Peyer's patch (tissue), 4 donors: ENCODE results near the gene FKBP10.

Experiments used
- POLR2A ChIP-seq, 2 donors: fragments of 450-650 bp; IDR thresholded peaks; one replicate each; pipeline ENCODE4 v1.5.1; 2017; ENCODE audit warnings: antibody characterized with exemption in 2 of 2, mild to moderate bottlenecking in 2 of 2, moderate library complexity in 2 of 2
- TF ChIP-seq, protein P1 (sequence below), 6 experiments: fragments of 450-650 bp in 4 of 6; fragments of 200-600 bp in 2 of 6; sonication (generic) in 1 of 6; IDR thresholded peaks; one replicate each; pipeline ENCODE4 v1.5.1; 2017 to 2019; ENCODE audit warnings: antibody characterized with exemption in 6 of 6, mild to moderate bottlenecking in 3 of 6, moderate library complexity in 1 of 6

DNA sequence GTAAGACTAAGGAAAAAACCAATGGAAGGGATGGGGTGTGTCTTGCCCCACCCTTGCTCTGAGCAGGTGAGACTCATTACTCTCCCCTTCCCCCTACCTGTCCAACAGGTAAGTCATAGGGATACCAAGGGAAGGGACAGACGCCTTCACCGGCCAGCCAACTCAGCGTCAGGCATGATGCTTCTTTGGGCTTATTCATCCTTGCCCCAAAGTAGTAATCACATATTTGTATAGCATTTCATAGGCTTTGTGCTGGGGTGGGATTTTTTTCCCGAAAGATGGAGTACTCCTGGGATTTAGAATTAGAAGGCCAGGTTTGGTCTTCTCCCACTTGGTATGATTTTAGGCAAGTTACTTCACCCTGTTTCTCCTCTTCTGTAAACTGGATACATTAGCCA is 25.8 kb upstream of the FKBP10 start:
- TF ChIP-seq, protein P1, sequence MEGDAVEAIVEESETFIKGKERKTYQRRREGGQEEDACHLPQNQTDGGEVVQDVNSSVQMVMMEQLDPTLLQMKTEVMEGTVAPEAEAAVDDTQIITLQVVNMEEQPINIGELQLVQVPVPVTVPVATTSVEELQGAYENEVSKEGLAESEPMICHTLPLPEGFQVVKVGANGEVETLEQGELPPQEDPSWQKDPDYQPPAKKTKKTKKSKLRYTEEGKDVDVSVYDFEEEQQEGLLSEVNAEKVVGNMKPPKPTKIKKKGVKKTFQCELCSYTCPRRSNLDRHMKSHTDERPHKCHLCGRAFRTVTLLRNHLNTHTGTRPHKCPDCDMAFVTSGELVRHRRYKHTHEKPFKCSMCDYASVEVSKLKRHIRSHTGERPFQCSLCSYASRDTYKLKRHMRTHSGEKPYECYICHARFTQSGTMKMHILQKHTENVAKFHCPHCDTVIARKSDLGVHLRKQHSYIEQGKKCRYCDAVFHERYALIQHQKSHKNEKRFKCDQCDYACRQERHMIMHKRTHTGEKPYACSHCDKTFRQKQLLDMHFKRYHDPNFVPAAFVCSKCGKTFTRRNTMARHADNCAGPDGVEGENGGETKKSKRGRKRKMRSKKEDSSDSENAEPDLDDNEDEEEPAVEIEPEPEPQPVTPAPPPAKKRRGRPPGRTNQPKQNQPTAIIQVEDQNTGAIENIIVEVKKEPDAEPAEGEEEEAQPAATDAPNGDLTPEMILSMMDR (IDR thresholded peaks at IDR 0.05), result peak in 1 of 6 experiments; percentile 4
- peak; percentile 3 to 75 for TF ChIP-seq POLR2A (IDR thresholded peaks at IDR 0.05)
